ENCODE results near the gene C1orf185. TPM values are rescaled to one million over a fixed set of nuclear protein-coding genes. Genes with fewer than 3 reads are reported as not detected.

Gene C1orf185
- total and polyA plus RNA-seq, 2 experiments from 2014 or later = not detected

DNA sequence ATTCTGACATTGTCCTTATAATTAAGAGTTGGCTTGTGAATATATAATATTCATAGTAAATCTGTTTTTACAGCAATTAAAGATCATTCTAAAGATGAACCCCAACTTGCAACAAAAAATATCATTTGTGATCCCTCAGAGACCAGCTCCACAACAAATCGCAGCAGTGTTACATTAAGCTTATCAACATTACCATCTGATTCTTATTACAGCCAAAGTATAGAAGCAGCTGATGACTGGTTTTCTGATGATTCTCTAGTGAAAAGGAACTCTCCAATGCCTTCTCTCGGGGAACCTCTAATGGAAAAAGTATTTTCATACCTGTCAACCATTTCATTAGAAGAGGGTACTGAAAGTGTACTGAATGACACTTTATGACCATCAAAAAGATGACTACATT is 45.4 kb downstream of the C1orf185 start:
- Histone ChIP-seq H3K4me2 (no peak overlapping the region), H2AFZ (no peak overlapping the region), H3K27me3 (peaks cover 5% of the 10 kb centered on the region), H3K4me3 (no peak overlapping the region), H4K20me1 (ENCODE audit: insufficient read depth, poor library complexity, severe bottlenecking) (no peaks in the 10 kb centered on the region), H3K4me1 (ENCODE audit: insufficient read depth) (no peaks in the 10 kb centered on the region), H3K79me2 (no peaks in the 10 kb centered on the region), H3K9me2 (replicated peaks; ENCODE audit: insufficient read depth) (no peaks in the 10 kb centered on the region), H3K27ac (no peak overlapping the region), H3K36me3 (replicated peaks; ENCODE audit: insufficient read depth, low read depth) (no peaks in the 10 kb centered on the region), H3K9me3 (ENCODE audit: low read depth) (no peaks in the 10 kb centered on the region)
- DNase-seq (ENCODE audit: low spot score) = no peak
- TF ChIP-seq, protein P1, sequence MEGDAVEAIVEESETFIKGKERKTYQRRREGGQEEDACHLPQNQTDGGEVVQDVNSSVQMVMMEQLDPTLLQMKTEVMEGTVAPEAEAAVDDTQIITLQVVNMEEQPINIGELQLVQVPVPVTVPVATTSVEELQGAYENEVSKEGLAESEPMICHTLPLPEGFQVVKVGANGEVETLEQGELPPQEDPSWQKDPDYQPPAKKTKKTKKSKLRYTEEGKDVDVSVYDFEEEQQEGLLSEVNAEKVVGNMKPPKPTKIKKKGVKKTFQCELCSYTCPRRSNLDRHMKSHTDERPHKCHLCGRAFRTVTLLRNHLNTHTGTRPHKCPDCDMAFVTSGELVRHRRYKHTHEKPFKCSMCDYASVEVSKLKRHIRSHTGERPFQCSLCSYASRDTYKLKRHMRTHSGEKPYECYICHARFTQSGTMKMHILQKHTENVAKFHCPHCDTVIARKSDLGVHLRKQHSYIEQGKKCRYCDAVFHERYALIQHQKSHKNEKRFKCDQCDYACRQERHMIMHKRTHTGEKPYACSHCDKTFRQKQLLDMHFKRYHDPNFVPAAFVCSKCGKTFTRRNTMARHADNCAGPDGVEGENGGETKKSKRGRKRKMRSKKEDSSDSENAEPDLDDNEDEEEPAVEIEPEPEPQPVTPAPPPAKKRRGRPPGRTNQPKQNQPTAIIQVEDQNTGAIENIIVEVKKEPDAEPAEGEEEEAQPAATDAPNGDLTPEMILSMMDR (IDR thresholded peaks at IDR 0.05; ENCODE audit: poor library complexity) = no peak
- TF ChIP-seq EZH2phosphoT487 (IDR thresholded peaks at IDR 0.05; ENCODE audit: low read depth, severe bottlenecking, unreplicated experiment) = no peak
- TF ChIP-seq EZH2 (IDR thresholded peaks at IDR 0.05; ENCODE audit: borderline replicate concordance) = no peak
- WGBS (ENCODE audit: low lambda C conversion rate, missing lambda C conversion rate) = 68% methylated on average over 2 of the region's 2 CpGs

DNA sequence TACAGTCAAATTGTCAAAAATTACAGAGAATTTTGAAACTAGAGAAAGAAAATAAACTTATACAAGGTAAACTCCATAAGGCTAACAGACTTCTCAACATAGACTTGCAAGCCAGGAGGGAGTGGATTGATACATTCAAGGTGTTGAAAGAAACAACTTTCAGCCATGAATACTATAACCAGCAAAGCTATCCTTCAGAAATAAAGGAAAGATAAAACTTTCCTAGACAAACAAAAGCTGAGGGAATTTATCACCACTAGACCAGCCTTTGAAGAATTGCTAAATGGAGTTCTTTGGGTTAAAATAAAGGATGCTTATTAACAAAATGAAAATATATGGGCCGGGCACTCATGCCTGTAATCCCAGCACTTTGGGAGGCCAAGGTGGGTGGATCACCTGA is 52.7 kb downstream of the C1orf185 start:
- Histone ChIP-seq H3K27ac (no peak overlapping the region), H3K36me3 (replicated peaks; ENCODE audit: insufficient read depth, low read depth) (no peaks in the 10 kb centered on the region), H2AFZ (no peak overlapping the region), H4K20me1 (ENCODE audit: insufficient read depth, poor library complexity, severe bottlenecking) (no peaks in the 10 kb centered on the region), H3K79me2 (no peaks in the 10 kb centered on the region), H3K27me3 (no peaks in the 10 kb centered on the region), H3K4me1 (ENCODE audit: insufficient read depth) (no peaks in the 10 kb centered on the region), H3K9me3 (ENCODE audit: low read depth) (no peaks in the 10 kb centered on the region), H3K4me2 (no peak overlapping the region), H3K4me3 (no peak overlapping the region), H3K9me2 (replicated peaks; ENCODE audit: insufficient read depth) (no peaks in the 10 kb centered on the region)
- TF ChIP-seq EZH2phosphoT487 (IDR thresholded peaks at IDR 0.05; ENCODE audit: low read depth, severe bottlenecking, unreplicated experiment) (no peak), EZH2 (IDR thresholded peaks at IDR 0.05; ENCODE audit: borderline replicate concordance) (no peak)
- TF ChIP-seq, protein P1 (IDR thresholded peaks at IDR 0.05; ENCODE audit: poor library complexity) = no peak
- DNase-seq (ENCODE audit: low spot score) = no peak
- WGBS (ENCODE audit: low lambda C conversion rate, missing lambda C conversion rate) = 94% methylated on average over 1 of the region's 1 CpG

DNA sequence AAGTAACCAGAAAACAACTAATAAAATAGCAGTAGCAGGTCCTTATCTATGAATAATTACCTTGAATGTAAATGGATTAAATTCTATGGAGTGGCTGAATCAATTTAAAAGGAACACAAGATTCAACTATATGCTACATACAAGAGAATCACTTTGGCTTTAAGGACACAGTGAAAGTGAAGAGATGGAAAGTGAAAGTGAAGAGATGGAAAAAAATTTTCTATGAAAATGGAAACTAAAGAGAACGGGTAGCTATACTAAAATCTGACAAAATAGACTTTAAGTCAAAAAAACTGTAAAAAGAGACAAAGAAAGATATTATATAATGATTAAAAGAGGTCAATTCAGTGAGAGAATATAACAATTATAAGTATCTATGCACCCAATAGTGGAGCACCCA is 54.7 kb downstream of the C1orf185 start:
- no peaks in the 10 kb centered on the region for H3K36me3 ChIP-seq (replicated peaks; ENCODE audit: insufficient read depth, low read depth)
- 96% methylated on average over 1 of the region's 1 CpG for WGBS (ENCODE audit: low lambda C conversion rate, missing lambda C conversion rate)
- TF ChIP-seq, protein P1 (IDR thresholded peaks at IDR 0.05; ENCODE audit: poor library complexity) = no peak
- TF ChIP-seq EZH2 (IDR thresholded peaks at IDR 0.05; ENCODE audit: borderline replicate concordance) (no peak), EZH2phosphoT487 (IDR thresholded peaks at IDR 0.05; ENCODE audit: low read depth, severe bottlenecking, unreplicated experiment) (no peak)

DNA sequence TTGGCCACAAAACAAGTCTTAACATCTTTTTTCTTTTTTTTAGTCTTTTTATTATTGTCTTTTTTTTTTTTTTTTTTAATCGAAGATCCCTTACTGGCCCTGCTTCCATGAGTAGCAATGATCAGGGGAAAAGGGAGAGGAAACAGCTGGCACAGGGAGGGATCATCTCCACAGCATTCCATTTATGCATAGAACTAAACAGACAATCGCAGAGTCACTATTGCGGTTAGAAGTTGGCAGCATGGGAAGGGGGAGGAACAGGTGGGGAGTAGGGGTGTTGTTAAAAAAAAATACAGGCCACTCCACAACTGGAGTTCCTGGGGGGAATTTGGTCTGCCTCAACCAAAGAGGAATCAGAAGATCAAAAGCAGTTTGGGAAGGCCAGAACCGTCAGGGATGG is 55.4 kb downstream of the C1orf185 start:
- WGBS (ENCODE audit: low lambda C conversion rate, missing lambda C conversion rate) = 89% methylated on average over 4 of the region's 4 CpGs
- no peaks in the 10 kb centered on the region for H3K79me2 ChIP-seq
- no peak for DNase-seq (ENCODE audit: low spot score)
- no peak overlapping the region for H3K27ac ChIP-seq
- H2AFZ ChIP-seq = no peak overlapping the region
- TF ChIP-seq EZH2phosphoT487 (IDR thresholded peaks at IDR 0.05; ENCODE audit: low read depth, severe bottlenecking, unreplicated experiment) = no peak
- TF ChIP-seq, protein P1 (IDR thresholded peaks at IDR 0.05; ENCODE audit: poor library complexity) = no peak
- no peak for TF ChIP-seq EZH2 (IDR thresholded peaks at IDR 0.05; ENCODE audit: borderline replicate concordance)
- H3K27me3 ChIP-seq = no peaks in the 10 kb centered on the region
- no peak overlapping the region for H3K4me2 ChIP-seq
- H3K4me1 ChIP-seq (ENCODE audit: insufficient read depth) = no peaks in the 10 kb centered on the region
- H4K20me1 ChIP-seq (ENCODE audit: insufficient read depth, poor library complexity, severe bottlenecking) = no peaks in the 10 kb centered on the region
- no peaks in the 10 kb centered on the region for H3K9me2 ChIP-seq (replicated peaks; ENCODE audit: insufficient read depth)
- no peaks in the 10 kb centered on the region for H3K36me3 ChIP-seq (replicated peaks; ENCODE audit: insufficient read depth, low read depth)
- H3K4me3 ChIP-seq = no peak overlapping the region
- no peaks in the 10 kb centered on the region for H3K9me3 ChIP-seq (ENCODE audit: low read depth)

More for the DNA sequence above, 54.7 kb downstream of the C1orf185 start:
- Histone ChIP-seq H3K9me3 (ENCODE audit: low read depth) (no peaks in the 10 kb centered on the region), H3K27me3 (no peaks in the 10 kb centered on the region), H2AFZ (no peak overlapping the region), H3K4me3 (no peak overlapping the region), H3K4me2 (no peak overlapping the region), H4K20me1 (ENCODE audit: insufficient read depth, poor library complexity, severe bottlenecking) (no peaks in the 10 kb centered on the region), H3K9me2 (replicated peaks; ENCODE audit: insufficient read depth) (no peaks in the 10 kb centered on the region), H3K4me1 (ENCODE audit: insufficient read depth) (no peaks in the 10 kb centered on the region), H3K79me2 (no peaks in the 10 kb centered on the region), H3K27ac (no peak overlapping the region)
- DNase-seq (ENCODE audit: low spot score) = no peak
